GM23248 (cell line): ENCODE measurements around the gene MPP7. TPM values are rescaled to one million over a fixed set of nuclear protein-coding genes. Genes with fewer than 3 reads are reported as not detected.

ENCODE experiments used
- DNase-seq: peaks from one replicate; pipeline ENCODE4 v3.0.0-alpha.2; 2015
- H2AFZ ChIP-seq: fragments of 200-600 bp; sonication (generic); 2 replicates; pipeline ENCODE4 v1.6.1; 2016; ENCODE audit warnings: antibody characterized with exemption
- H3F3A ChIP-seq: fragments of 200-600 bp; sonication (generic); 2 replicates; pipeline ENCODE4 v1.6.1; 2016; ENCODE audit warnings: mild to moderate bottlenecking, antibody characterized with exemption, mixed run types; ENCODE audit not compliant: insufficient read depth
- H3K27ac ChIP-seq: fragments of 200-600 bp; sonication (generic); 2 replicates; pipeline ENCODE4 v1.5.1; 2016; ENCODE audit warnings: mild to moderate bottlenecking
- H3K27me3 ChIP-seq: fragments of 200-600 bp; sonication (generic); replicated peaks from 2 replicates; pipeline ENCODE4 v1.6.1; 2016; ENCODE audit warnings: mild to moderate bottlenecking; ENCODE audit not compliant: insufficient read depth
- H3K36me3 ChIP-seq: fragments of 200-600 bp; sonication (generic); 2 replicates; pipeline ENCODE4 v1.6.1; 2016; ENCODE audit warnings: low read depth, mild to moderate bottlenecking
- H3K4me1 ChIP-seq: fragments of 200-600 bp; sonication (generic); 2 replicates; pipeline ENCODE4 v1.6.1; 2016; ENCODE audit warnings: mild to moderate bottlenecking; ENCODE audit not compliant: insufficient read depth
- H3K4me2 ChIP-seq: fragments of 200-600 bp; sonication (generic); one replicate; pipeline ENCODE4 v1.6.1; 2016; ENCODE audit warnings: mild to moderate bottlenecking; ENCODE audit not compliant: unreplicated experiment
- H3K4me3 ChIP-seq: fragments of 200-600 bp; sonication (generic); 2 replicates; pipeline ENCODE4 v1.5.1; 2016; ENCODE audit warnings: mild to moderate bottlenecking
- H3K79me2 ChIP-seq: fragments of 200-600 bp; sonication (generic); 2 replicates; pipeline ENCODE4 v1.6.1; 2016; ENCODE audit warnings: mild to moderate bottlenecking; ENCODE audit not compliant: insufficient read depth
- H3K9ac ChIP-seq: fragments of 200-600 bp; sonication (generic); 2 replicates; pipeline ENCODE4 v1.6.1; 2016; ENCODE audit warnings: mild to moderate bottlenecking
- H3K9me2 ChIP-seq: fragments of 200-600 bp; sonication (generic); 2 replicates; pipeline ENCODE4 v1.6.1; 2016; ENCODE audit warnings: mixed run types, mild to moderate bottlenecking, moderate library complexity; ENCODE audit not compliant: insufficient read depth
- H3K9me3 ChIP-seq: fragments of 200-600 bp; sonication (generic); one replicate; pipeline ENCODE4 v1.6.1; 2017; ENCODE audit warnings: low read depth
- H4K20me1 ChIP-seq: fragments of 200-600 bp; sonication (generic); 2 replicates; pipeline ENCODE4 v1.6.0; 2016; ENCODE audit not compliant: insufficient read depth
- EZH2 ChIP-seq: fragments of 200-600 bp; sonication (generic); IDR thresholded peaks from 2 replicates; pipeline ENCODE4 v1.6.1; 2018; ENCODE audit warnings: antibody characterized with exemption, mild to moderate bottlenecking; ENCODE audit not compliant: insufficient read depth, poor library complexity, severe bottlenecking
- EZH2phosphoT487 ChIP-seq: fragments of 200-600 bp; sonication (generic); IDR thresholded peaks from 2 replicates; pipeline ENCODE4 v1.6.1; 2018; ENCODE audit warnings: antibody characterized with exemption, moderate library complexity, mild to moderate bottlenecking, low read depth; ENCODE audit not compliant: insufficient read depth
- WGBS, 2 experiments: methylation state at CpG; one replicate each; pipeline ENCODE4 v1.1.6; 2015 to 2017; ENCODE audit warnings: low lambda C conversion rate in 2 of 2, low coverage in 1 of 2; ENCODE audit errors: missing lambda C conversion rate in 2 of 2; 5-methylcytosine and 5-hydroxymethylcytosine counted together
- in situ Hi-C: fragments of 300-500 bp; cut with MboI; formaldehyde crosslinking; loops from 2 replicates; pipeline ENCODE4 v1.15.0; 2020
- polyA plus RNA-seq: library from polyadenylated mRNA; unstranded; fragments of >200 nt; fragmentation: Nextera tagmentation; extraction: Ambion mirVana; gene quantifications from 2 replicates; pipeline ENCODE4 v1.2.1, GENCODE V29; 2016
- total RNA-seq: library from RNA; depleted of rRNA; stranded (reverse); fragments of >200 nt; shearing (Covaris generic); gene quantifications from 2 replicates; pipeline ENCODE4 v1.2.3, GENCODE V29; 2014

Gene MPP7
- total and polyA plus RNA-seq, 2 experiments from 2014 or later = 0.09 to 0.65 TPM

DNA sequence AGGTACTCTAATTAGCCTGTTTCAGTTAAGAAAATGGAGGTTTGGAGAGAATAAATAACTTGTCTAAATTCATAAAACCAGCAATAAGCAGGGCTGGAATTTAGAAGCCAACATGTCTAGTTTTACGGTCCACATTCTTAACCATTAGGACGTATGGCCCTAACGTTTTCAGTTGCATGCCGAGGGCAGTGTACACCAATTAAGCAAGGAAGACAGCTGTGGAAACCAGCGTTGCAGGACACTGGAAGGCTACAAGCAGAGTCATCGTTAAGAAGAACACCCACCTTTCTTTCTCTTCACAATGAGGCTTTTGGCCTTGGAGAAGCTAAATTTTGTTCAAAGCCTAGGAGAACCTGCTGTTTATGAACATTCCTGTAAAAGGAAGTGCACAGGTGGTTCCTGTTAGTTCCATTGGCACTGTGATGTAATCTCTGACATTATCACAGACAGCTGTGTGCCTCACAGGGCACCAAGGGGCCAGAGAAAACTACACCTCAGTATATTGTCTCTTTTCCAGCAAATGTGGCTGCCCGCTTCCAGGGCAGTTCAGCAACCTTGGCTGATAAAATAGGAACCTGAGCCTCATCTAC, 21.0 kb downstream of the MPP7 start:
- no peaks in the 10 kb centered on the region for H3F3A ChIP-seq
- no peaks in the 10 kb centered on the region for H3K36me3 ChIP-seq
- H3K4me1 ChIP-seq = 0 out of 2 replicates have a peak, but pooled peaks cover 4% of the 10 kb centered on the region
- H3K27me3 ChIP-seq = peaks cover 3% of the 10 kb centered on the region; the same call in 1 of the 2 replicates
- 73 to 76% methylated on average over 7 of the region's 7 CpGs for WGBS, 2 experiments
- no peak for DNase-seq
- H4K20me1 ChIP-seq = no peaks in the 10 kb centered on the region
- H3K27ac ChIP-seq = no peak overlapping the region
- no peak overlapping the region for H3K4me2 ChIP-seq
- no peak overlapping the region for H3K4me3 ChIP-seq
- H3K9me3 ChIP-seq = no peaks in the 10 kb centered on the region
- no peaks in the 10 kb centered on the region for H3K79me2 ChIP-seq
- TF ChIP-seq EZH2phosphoT487 (no peak), EZH2 (no peak)
- in situ Hi-C loops = no loop called here
- H3K9me2 ChIP-seq = no peaks in the 10 kb centered on the region
- H3K9ac ChIP-seq = no peak overlapping the region
- H2AFZ ChIP-seq = no peak overlapping the region

DNA sequence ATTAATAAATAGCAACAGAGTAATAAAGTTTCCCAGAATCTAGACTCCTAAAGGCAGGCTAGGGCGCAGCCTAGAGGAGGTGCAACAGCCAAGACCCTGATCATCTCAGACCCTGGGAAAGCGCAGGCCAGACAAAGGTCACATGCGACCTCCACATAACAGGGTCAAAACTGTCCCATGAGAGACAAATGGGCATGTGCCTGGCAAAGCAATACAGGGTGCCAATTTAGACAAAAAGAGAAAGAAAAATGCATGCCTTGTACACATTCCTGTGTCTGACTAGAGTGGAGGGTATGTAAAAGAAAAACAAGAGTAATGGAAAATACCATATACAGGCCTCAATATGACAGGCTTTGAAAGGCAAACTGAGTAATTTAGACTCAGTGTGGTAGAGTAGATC, 22.2 kb downstream of the MPP7 start:
- in situ Hi-C loops = no loop called here
- Histone ChIP-seq H3K9ac (no peak overlapping the region), H4K20me1 (no peaks in the 10 kb centered on the region), H3K4me3 (no peak overlapping the region), H3K9me3 (no peaks in the 10 kb centered on the region), H3K27me3 (peaks cover 3% of the 10 kb centered on the region; the same call in 1 of the 2 replicates), H3K79me2 (no peaks in the 10 kb centered on the region), H3K36me3 (no peaks in the 10 kb centered on the region), H3K9me2 (no peaks in the 10 kb centered on the region), H2AFZ (no peak overlapping the region), H3K4me2 (no peak overlapping the region), H3K4me1 (0 out of 2 replicates have a peak, but pooled peaks cover 4% of the 10 kb centered on the region), H3K27ac (no peak overlapping the region), H3F3A (no peaks in the 10 kb centered on the region)
- 71 to 84% methylated on average over 3 of the region's 3 CpGs for WGBS, 2 experiments
- TF ChIP-seq EZH2phosphoT487 (no peak), EZH2 (no peak)
- peak; percentile 53 for DNase-seq

DNA sequence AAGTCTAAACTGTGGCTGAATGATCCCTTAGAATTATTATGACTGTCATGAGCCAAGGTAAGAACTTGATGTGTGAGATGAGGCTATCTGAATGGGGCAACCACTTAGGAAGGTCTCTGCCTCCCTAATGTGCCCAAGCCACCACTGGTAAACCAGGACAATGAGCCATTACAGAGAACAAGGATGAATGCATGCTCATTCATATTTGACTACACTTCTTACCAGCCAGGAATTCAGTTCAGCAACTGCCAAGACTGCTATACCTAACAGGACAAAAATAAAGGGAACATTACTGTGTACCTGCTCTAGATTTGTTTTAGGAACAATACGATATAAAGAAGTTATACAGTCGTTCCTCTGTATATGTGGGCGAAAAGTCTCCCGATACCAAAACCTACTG, 23.0 kb downstream of the MPP7 start:
- in situ Hi-C loops = no loop called here
- Histone ChIP-seq H3K27me3 (peaks cover 3% of the 10 kb centered on the region; the same call in 1 of the 2 replicates), H3K9ac (no peak overlapping the region), H3K4me2 (no peak overlapping the region), H3K9me2 (no peaks in the 10 kb centered on the region), H3K36me3 (no peaks in the 10 kb centered on the region), H3K79me2 (no peaks in the 10 kb centered on the region), H3K9me3 (no peaks in the 10 kb centered on the region), H3K4me1 (0 out of 2 replicates have a peak, but pooled peaks cover 4% of the 10 kb centered on the region), H4K20me1 (no peaks in the 10 kb centered on the region), H3F3A (no peaks in the 10 kb centered on the region), H2AFZ (no peak overlapping the region), H3K4me3 (no peak overlapping the region), H3K27ac (no peak overlapping the region)
- WGBS, 2 experiments = 79 to 92% methylated on average over 4 of the region's 4 CpGs
- no peak for DNase-seq
- TF ChIP-seq EZH2phosphoT487 (no peak), EZH2 (no peak)

DNA sequence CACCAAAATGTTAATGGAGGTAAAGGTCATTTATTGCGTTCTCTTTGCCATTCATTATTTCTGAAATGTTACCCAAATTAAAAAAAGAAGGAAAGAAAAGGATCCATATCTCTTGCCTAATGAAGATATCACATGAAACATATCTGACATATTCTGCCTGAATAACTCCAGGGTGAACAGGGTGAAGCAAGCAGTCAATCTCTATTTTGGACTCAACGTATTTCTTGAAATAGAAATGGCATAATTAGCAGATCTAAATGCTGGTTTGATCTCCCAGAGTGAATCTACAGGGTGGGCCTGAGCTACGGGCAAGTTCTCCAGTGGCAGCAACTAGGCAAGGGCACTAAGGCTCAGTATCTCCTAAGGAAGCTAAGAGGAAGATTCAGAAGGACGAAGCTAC, 24.0 kb downstream of the MPP7 start:
- Histone ChIP-seq H3K4me3 (no peak overlapping the region), H3K9me2 (no peaks in the 10 kb centered on the region), H4K20me1 (no peaks in the 10 kb centered on the region), H3F3A (no peaks in the 10 kb centered on the region), H3K36me3 (no peaks in the 10 kb centered on the region), H3K79me2 (no peaks in the 10 kb centered on the region), H3K9ac (no peak overlapping the region), H3K4me1 (0 out of 2 replicates have a peak, but pooled peaks cover 4% of the 10 kb centered on the region), H2AFZ (no peak overlapping the region), H3K27me3 (peaks cover 8% of the 10 kb centered on the region; the same call in 1 of the 2 replicates), H3K27ac (no peak overlapping the region), H3K4me2 (no peak overlapping the region), H3K9me3 (no peaks in the 10 kb centered on the region)
- 43 to 48% methylated on average over 4 of the region's 4 CpGs for WGBS, 2 experiments
- no peak for TF ChIP-seq EZH2
- no peak for TF ChIP-seq EZH2phosphoT487
- in situ Hi-C loops = no loop called here
- DNase-seq = no peak
